Karpas-422 (cell line): Measurements from ENCODE around the gene APOM. TPM values are rescaled to one million over a fixed set of nuclear protein-coding genes. Genes with fewer than 3 reads are reported as not detected.
A peak's percentile ranks its signal among the peaks of the same experiment; 100 is the strongest.

ENCODE experiments used
- DNase-seq: peaks from one replicate; pipeline ENCODE4 v3.0.0-alpha.2; 2015
- H2AFZ ChIP-seq: fragments of 200-600 bp; sonication (generic); 2 replicates; pipeline ENCODE4 v1.6.1; 2014; ENCODE audit warnings: antibody characterized with exemption, low read length, mixed read lengths
- H3K27ac ChIP-seq: fragments of 200-600 bp; sonication (generic); 2 replicates; pipeline ENCODE4 v1.5.1; 2014; ENCODE audit warnings: mild to moderate bottlenecking, low read length, moderate library complexity
- H3K27me3 ChIP-seq: fragments of 200-600 bp; sonication (generic); 2 replicates; pipeline ENCODE4 v1.6.1; 2014; ENCODE audit warnings: low read length, mixed read lengths
- H3K36me3 ChIP-seq: fragments of 200-600 bp; sonication (generic); 2 replicates; pipeline ENCODE4 v1.6.1; 2014; ENCODE audit warnings: low read length, mixed read lengths; ENCODE audit not compliant: insufficient read depth
- H3K4me1 ChIP-seq: fragments of 200-600 bp; sonication (generic); 2 replicates; pipeline ENCODE4 v1.6.1; 2014; ENCODE audit warnings: mild to moderate bottlenecking, low read length, mixed read lengths
- H3K4me2 ChIP-seq: fragments of 200-600 bp; sonication (generic); 2 replicates; pipeline ENCODE4 v1.6.1; 2014; ENCODE audit warnings: low read length, low read depth, mild to moderate bottlenecking; ENCODE audit not compliant: poor library complexity, severe bottlenecking
- H3K4me3 ChIP-seq: fragments of 200-600 bp; sonication (generic); 2 replicates; pipeline ENCODE4 v1.5.1; 2014; ENCODE audit warnings: mild to moderate bottlenecking, antibody characterized with exemption, low read length, mixed read lengths
- H3K79me2 ChIP-seq: fragments of 200-600 bp; sonication (generic); 2 replicates; pipeline ENCODE4 v1.6.1; 2014; ENCODE audit warnings: mild to moderate bottlenecking, low read length, mixed read lengths
- H3K9ac ChIP-seq: fragments of 200-600 bp; sonication (generic); 2 replicates; pipeline ENCODE4 v1.6.0; 2014; ENCODE audit warnings: low read length
- H3K9me2 ChIP-seq: fragments of 200-600 bp; sonication (generic), shearing (Covaris generic); replicated peaks from 2 replicates; pipeline ENCODE4 v1.6.0; 2014; ENCODE audit warnings: mild to moderate bottlenecking, low read length, moderate library complexity; ENCODE audit not compliant: insufficient read depth
- H3K9me3 ChIP-seq: fragments of 300-700, 200-600 bp; sonication (generic); 2 replicates; pipeline ENCODE4 v1.6.1; 2014; ENCODE audit warnings: low read length, mixed read lengths
- H4K20me1 ChIP-seq: fragments of 200-600 bp; sonication (generic); 2 replicates; pipeline ENCODE4 v1.6.1; 2014; ENCODE audit warnings: mild to moderate bottlenecking, antibody characterized with exemption, low read length, low read depth; ENCODE audit not compliant: insufficient read depth
- total RNA-seq: library from RNA; depleted of rRNA; stranded (reverse); fragments of >200 nt; shearing (Covaris generic); gene quantifications from 2 replicates; pipeline ENCODE4 v1.2.3, GENCODE V29; 2014; ENCODE audit warnings: low replicate concordance; rRNA removed

APOM gene
- total RNA-seq = 6.7 and 7.6 TPM in 2 replicates

DNA sequence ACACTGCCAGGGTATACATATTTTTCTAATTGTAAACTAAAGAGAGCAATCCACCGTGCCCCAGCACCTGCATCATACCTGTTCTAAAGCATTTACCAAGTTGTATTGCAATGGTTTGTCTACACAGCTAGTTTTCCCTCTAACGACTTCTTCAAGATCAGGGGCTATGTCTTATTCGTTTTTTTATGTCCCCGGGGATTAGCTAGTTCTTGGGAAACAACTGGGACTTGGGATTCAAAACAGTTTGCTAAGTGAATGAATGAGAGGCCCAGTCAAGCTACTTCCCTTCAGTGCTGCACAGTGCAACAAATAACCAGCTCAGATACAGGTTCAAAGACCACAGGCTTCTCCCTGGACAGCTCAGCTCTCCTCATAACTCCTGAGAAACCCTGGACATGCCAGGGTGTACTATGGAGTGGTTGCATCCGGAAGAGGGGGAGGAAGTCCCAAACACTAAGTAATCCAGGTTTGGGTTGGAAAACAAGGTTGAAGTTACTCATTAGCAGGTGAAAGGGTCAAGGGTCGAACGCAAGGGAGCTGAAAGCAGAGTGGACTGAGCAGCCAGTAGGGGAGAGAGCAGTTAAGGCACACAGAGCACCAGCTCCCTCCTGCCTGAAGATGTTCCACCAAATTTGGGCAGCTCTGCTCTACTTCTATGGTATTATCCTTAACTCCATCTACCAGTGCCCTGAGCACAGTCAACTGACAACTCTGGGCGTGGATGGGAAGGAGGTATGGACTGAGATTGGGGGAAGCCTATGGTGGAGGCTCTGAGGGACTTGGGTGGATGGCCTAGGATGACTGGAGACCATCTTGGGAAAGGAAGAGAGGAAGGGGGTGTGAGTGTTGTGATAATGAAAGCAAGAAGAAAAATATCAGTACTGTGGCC lies at the start of gene APOM:
Gene APOM, plus strand, starts transcription at position 546 of the 889 bp plus-strand sequence. Its CDS starts 73 bp downstream, at position 619.
- Histone ChIP-seq H3K9me2 (no peaks in the 10 kb centered on the region), H3K9ac (no peak within 1 kb of the TSS), H3K79me2 (peaks cover 62% of the 10 kb centered on the region), H3K27me3 (no peaks in the 10 kb centered on the region), H3K9me3 (no peaks in the 10 kb centered on the region), H3K4me3 (no peak within 1 kb of the TSS), H3K36me3 (no peaks in the 10 kb centered on the region), H2AFZ (no peak within 1 kb of the TSS), H3K4me1 (peaks cover 37% of the 10 kb centered on the region), H3K27ac (no peak within 1 kb of the TSS), H4K20me1 (no peaks in the 10 kb centered on the region), H3K4me2 (no peak within 1 kb of the TSS)
- no peak for DNase-seq

DNA sequence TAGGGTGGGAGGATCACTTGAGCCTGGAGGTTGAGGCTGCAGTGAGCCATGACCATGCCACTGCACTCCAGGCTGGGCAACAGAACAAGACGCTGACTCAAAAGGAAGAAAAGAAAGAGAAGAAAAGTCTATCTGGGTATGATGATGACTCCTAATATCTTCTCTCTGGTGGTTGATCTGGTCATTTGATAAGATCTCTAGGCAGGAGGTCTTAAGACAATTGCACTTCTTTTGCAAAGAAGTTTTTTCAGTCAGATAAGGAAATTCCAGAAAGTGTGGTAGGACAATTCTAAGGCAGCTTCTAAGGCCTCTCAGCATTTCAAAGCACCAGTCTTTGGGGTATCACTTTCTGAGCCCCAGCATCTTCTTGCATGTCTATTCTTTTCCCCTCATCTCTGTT lies 48.4 kb upstream of the APOM start:
- Histone ChIP-seq H3K9ac (no peak overlapping the region), H3K4me3 (no peak overlapping the region), H2AFZ (no peak overlapping the region), H3K9me2 (no peaks in the 10 kb centered on the region), H4K20me1 (no peaks in the 10 kb centered on the region), H3K36me3 (no peaks in the 10 kb centered on the region), H3K4me2 (no peak overlapping the region), H3K79me2 (no peaks in the 10 kb centered on the region), H3K4me1 (peaks cover 4% of the 10 kb centered on the region), H3K27me3 (no peaks in the 10 kb centered on the region), H3K9me3 (no peaks in the 10 kb centered on the region), H3K27ac (no peak overlapping the region)
- DNase-seq = no peak

DNA sequence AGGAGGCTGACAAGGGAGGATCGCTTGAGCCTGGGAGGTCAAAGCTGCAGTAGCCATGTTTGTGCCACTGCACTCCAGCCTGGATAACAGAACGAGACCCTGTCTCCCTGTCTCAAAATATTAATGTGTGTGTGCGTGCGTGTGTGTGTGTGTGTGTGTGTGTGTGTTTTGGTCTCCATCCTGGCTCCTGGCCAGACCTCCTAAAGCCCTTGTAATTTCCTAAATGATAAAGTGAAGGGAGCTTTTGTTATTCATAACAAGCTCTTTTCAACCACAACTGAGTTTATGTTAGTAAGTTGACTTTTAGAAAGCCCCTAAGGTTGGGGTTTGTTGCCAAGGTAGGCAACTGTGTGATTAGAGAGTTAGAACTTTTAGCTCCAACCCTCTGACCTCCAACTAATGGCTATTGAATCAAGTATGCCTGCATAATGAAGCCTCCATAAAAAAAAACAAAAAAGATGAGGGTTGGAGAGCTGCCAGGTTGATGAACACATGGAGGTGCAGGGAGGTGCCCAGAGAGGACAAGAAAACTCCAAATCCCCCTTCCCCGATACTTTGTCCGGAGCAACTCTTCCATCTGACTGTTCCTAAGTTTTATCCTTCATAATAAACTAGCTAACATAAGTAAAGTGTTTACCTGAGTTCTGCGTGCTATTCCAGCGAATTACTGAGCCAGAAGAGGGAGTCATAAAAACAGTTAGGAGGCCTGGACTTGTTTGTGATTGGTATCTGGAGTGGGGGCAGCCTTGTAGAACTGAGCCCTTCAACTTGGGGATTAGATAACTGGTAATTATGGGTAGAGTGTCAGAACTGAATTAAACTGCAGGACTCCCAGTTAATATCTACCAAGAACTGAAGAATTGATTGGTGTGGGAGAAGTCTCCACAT lies 45.9 kb upstream of the APOM start:
- Histone ChIP-seq H3K27me3 (no peaks in the 10 kb centered on the region), H3K9ac (no peak overlapping the region), H3K36me3 (no peaks in the 10 kb centered on the region), H3K4me2 (no peak overlapping the region), H3K79me2 (no peaks in the 10 kb centered on the region), H3K9me2 (no peaks in the 10 kb centered on the region), H2AFZ (no peak overlapping the region), H4K20me1 (no peaks in the 10 kb centered on the region), H3K27ac (no peak overlapping the region), H3K9me3 (no peaks in the 10 kb centered on the region), H3K4me1 (peaks cover 12% of the 10 kb centered on the region), H3K4me3 (no peak overlapping the region)
- no peak for DNase-seq

DNA sequence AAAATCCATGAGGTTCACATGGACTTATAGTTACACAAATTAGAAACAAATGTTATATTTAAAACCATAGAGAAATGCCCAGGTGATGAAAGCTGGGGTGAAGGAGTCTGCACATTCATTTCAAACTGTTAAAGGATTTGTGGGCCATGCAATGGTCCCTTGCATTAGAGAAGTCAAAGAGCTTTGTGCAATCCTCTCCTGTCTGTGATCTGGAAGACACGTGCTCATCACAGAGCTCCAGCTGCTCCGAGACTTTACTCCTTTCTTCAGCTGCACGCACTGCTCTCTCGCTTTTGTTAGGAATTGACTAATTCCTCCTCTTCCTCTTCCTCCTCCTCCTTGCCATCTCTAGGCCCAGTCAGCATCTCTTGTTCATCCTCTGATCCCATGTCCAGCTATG lies 44.7 kb upstream of the APOM start:
- no peaks in the 10 kb centered on the region for H3K27me3 ChIP-seq
- H3K4me3 ChIP-seq = no peak overlapping the region
- peaks cover 24% of the 10 kb centered on the region for H3K4me1 ChIP-seq
- H3K9ac ChIP-seq = no peak overlapping the region
- no peaks in the 10 kb centered on the region for H4K20me1 ChIP-seq
- H3K4me2 ChIP-seq = no peak overlapping the region
- no peak overlapping the region for H2AFZ ChIP-seq
- H3K9me2 ChIP-seq = no peaks in the 10 kb centered on the region
- H3K9me3 ChIP-seq = no peaks in the 10 kb centered on the region
- H3K36me3 ChIP-seq = no peaks in the 10 kb centered on the region
- DNase-seq = peak; percentile 24
- no peak overlapping the region for H3K27ac ChIP-seq
- no peaks in the 10 kb centered on the region for H3K79me2 ChIP-seq

DNA sequence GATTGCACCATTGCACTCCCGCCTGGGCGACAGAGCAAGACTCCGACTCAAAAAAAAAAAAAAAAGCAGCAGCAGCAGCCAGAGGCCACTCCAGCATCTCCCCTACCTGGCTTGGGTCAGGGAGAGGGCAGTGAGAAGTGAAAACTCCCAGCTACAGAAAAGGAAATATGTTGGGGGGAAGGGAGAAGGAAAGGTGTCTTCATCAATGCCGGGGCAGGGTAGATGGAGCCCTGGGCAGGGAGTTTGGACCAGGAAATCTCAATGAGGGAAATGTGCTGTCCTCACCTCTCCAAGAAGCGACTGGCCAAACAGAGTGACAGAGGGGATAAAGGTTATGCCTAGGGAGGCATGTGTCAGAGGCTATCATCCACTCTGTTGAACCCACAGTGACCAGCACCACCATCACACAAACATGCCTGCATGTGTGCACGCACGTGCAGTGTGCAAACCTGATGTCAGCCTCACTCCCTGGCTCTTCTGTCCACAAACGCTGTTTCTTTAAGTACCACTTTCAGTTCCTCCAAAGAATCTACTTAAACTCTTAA lies 41.5 kb upstream of the APOM start:
- Histone ChIP-seq H3K4me1 (peaks cover 25% of the 10 kb centered on the region), H3K27ac (no peak overlapping the region), H3K9ac (peak overlapping the region; percentile 42), H3K9me2 (no peaks in the 10 kb centered on the region), H3K9me3 (no peaks in the 10 kb centered on the region), H3K36me3 (no peaks in the 10 kb centered on the region), H3K4me2 (no peak overlapping the region), H4K20me1 (no peaks in the 10 kb centered on the region), H3K79me2 (no peaks in the 10 kb centered on the region), H3K4me3 (no peak overlapping the region), H3K27me3 (no peaks in the 10 kb centered on the region), H2AFZ (peak overlapping the region; percentile 53; the same call in 1 of the 2 replicates)
- no peak for DNase-seq

DNA sequence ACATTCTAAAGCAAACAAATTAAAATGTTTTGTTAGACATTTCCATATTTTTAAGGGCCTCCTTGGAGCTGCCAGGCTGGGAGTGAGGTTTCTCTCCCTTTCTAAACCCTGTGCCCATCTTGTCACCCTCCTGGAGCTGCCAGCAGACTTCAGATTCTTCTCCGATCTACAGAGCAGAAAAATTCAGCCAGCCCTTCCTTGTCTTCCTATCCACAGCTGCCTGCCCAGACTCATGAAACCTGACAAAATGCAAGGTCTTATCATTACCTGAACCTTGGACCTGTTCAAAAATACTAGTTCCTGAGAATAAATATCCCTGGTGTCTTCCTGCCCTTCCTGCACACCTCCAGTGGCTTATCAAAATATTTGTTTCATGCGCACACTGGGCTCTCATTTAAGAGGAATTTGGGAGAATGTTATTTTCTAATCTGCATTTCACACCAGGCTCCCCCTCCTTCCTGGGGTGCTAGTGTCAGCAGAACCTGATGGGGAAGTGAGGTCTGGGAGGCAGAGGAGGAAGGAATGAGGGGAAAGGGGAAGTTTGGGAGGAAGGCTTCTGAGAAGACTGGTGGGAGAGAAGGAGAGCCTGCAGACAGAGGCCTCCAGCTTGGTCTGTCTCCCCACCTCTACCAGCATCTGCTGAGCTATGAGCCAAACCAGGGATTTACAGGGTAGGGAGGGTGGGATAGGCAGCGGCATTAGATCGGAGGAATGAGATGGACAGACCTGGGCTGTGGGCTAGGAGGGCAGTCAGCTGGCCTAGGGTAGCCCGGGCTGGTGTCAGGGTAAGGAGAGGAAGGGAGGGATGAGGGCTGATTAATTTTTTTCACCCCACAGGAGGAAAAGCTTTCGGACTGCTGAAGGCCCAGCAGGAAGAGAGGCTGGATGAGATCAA lies 40.8 kb upstream of the APOM start, which contains the start of gene AIF1:
Gene AIF1, plus strand, starts transcription at position 551 of the 895 bp plus-strand sequence. Its CDS starts 96 bp downstream, at position 647.
- Histone ChIP-seq H4K20me1 (no peaks in the 10 kb centered on the region), H3K9ac (peak within 1 kb of the TSS; percentile 42), H3K36me3 (no peaks in the 10 kb centered on the region), H3K9me3 (no peaks in the 10 kb centered on the region), H3K4me2 (no peak within 1 kb of the TSS), H3K79me2 (no peaks in the 10 kb centered on the region), H3K27me3 (no peaks in the 10 kb centered on the region), H3K4me1 (peaks cover 30% of the 10 kb centered on the region), H3K4me3 (no peak within 1 kb of the TSS), H3K9me2 (no peaks in the 10 kb centered on the region), H3K27ac (no peak within 1 kb of the TSS), H2AFZ (peak within 1 kb of the TSS; percentile 53; the same call in 1 of the 2 replicates)
- peak; percentile 27 for DNase-seq

DNA sequence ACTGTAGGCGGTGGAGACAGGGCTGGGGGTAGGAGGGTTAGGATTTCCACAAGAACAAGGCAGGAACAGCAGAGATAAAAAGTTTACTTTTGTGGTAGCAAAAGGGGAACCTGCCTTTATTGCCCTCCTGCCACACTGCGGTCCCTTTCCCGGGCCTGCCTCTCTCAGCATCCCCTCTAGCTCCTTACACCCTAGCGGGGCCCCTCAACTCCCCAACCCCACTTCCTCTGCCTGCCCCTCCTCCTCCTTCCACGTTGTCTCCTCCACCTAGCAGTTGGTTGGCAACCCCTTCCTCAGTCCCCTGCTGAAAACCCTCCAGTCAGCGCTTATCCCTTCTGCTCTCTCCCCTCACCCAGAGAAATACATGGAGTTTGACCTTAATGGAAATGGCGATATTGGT lies 39.9 kb upstream of the APOM start:
- Histone ChIP-seq H3K9me2 (no peaks in the 10 kb centered on the region), H3K27ac (no peak overlapping the region), H3K36me3 (no peaks in the 10 kb centered on the region), H3K4me2 (no peak overlapping the region), H3K27me3 (no peaks in the 10 kb centered on the region), H4K20me1 (no peaks in the 10 kb centered on the region), H3K4me3 (no peak overlapping the region), H3K9ac (no peak overlapping the region), H2AFZ (no peak overlapping the region), H3K4me1 (peaks cover 30% of the 10 kb centered on the region), H3K79me2 (peaks cover 1% of the 10 kb centered on the region), H3K9me3 (no peaks in the 10 kb centered on the region)
- peak; percentile 41 for DNase-seq
